Cardiac muscle cell (in vitro differentiated cells and primary cell): ENCODE measurements around the gene KRTCAP2. TPM values are rescaled to one million over a fixed set of nuclear protein-coding genes. Genes with fewer than 3 reads are reported as not detected.
A peak's percentile ranks its signal among the peaks of the same experiment; 100 is the strongest.

Source experiments
- DNase-seq, 2 donors: peaks; one replicate each; pipeline versions ENCODE4 v3.0.0 to v3.0.0-alpha.2; 2010 to 2017; ENCODE audit warnings: low read depth in 1 of 2, low spot score in 1 of 2
- H3K27ac ChIP-seq: fragments of 200-600 bp; sonication (generic); 2 replicates; pipeline ENCODE4 v1.5.1; 2016
- H3K27me3 ChIP-seq: fragments of 200-600 bp; sonication (generic); 2 replicates; pipeline ENCODE4 v1.6.0; 2016; ENCODE audit warnings: control low read depth
- H3K36me3 ChIP-seq: fragments of 200-600 bp; sonication (generic); 2 replicates; pipeline ENCODE4 v1.5.1; 2016; ENCODE audit warnings: control low read depth
- H3K4me1 ChIP-seq: fragments of 200-600 bp; sonication (generic); 2 replicates; pipeline ENCODE4 v1.8.1; 2017; ENCODE audit warnings: low read depth, mild to moderate bottlenecking, mixed run types
- H3K4me3 ChIP-seq: fragments of 200-600 bp; sonication (generic); 2 replicates; pipeline ENCODE4 v1.5.1; 2016; ENCODE audit warnings: mild to moderate bottlenecking
- H3K9me3 ChIP-seq: fragments of 200-600 bp; sonication (generic); 2 replicates; pipeline ENCODE4 v1.5.1; 2017; ENCODE audit warnings: low read depth, mild to moderate bottlenecking, control low read depth
- CTCF ChIP-seq: IDR thresholded peaks from 2 replicates; pipeline ENCODE4 v1.5.1; 2012; ENCODE audit warnings: low read depth, mild to moderate bottlenecking, low read length
- polyA plus RNA-seq: library from polyadenylated mRNA; unstranded; fragments of >200 nt; fragmentation: Nextera tagmentation; extraction: Ambion mirVana; gene quantifications from 2 replicates; pipeline ENCODE4 v1.2.1, GENCODE V29; 2016
- total RNA-seq: library from RNA; depleted of rRNA; stranded (reverse); fragments of >200 nt; gene quantifications from 2 replicates; pipeline ENCODE4 v1.2.3, GENCODE V29; 2016

The KRTCAP2 gene
- total and polyA plus RNA-seq, 2 experiments from 2014 or later, result 122 to 428 TPM

DNA sequence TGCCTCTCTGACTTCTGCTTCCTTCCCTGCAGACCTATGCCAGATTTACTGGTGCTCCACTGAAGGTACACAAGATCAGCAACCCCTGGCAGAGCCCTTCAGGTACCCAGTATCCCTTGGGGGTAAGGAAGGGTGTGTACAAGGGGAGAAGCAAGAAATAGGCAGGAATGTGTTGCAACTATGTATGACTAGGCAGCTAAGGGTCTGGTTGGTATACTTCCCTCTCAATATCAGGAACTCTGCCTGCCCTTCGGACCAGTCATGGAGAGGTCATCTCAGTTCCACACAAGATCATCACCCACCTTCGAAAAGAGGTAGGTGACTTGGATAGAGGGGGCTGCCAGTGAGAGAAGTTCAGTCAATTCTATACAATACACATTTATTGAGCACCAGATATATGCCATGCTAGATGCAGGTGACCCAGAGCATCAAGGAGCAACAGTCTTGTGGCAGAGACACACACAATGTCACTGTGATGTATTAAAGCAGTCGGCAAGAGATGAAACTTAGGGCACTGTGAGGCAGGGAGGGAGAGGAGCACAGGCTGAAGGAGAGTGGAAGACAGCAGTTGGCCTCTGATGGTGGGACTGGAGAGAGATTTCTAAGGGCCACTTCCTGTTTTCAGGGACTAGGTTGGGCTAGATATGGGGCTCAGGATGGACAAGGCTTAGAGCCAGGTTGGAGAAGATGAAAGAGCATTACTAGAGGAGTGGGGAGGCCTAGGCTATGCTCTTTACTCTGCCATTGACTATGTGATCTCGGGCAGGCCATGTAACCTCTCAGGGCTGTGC lies 37.4 kb upstream of the KRTCAP2 start:
- H3K36me3 ChIP-seq, result no peaks in the 10 kb centered on the region
- peaks cover 20% of the 10 kb centered on the region for H3K4me1 ChIP-seq
- H3K27me3 ChIP-seq, result no peaks in the 10 kb centered on the region
- H3K27ac ChIP-seq, result no peak overlapping the region
- no peak overlapping the region for H3K4me3 ChIP-seq
- no peaks in the 10 kb centered on the region for H3K9me3 ChIP-seq
- no peak for DNase-seq
- no peak for TF ChIP-seq CTCF

DNA sequence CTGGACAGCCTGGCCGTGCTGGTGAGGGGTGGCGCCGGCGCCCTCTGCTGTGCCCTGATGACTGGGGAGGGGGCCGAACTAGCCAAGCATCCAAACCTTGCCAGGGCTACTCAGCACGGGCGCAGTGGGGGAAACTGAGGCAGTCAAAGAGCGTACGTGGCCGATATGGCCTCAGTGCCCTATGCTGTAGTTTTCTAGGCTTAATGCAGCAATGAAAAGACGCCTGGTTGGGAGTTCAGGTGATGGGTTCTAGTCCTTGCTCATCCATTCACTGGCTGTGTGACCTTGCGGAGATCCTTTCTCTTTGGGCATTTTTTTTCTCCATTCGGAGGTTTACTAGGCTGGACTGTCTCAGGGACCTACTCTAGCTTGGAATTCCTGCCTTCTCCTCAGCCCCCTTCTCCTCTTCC lies 36.2 kb upstream of the KRTCAP2 start:
- peaks cover 20% of the 10 kb centered on the region for H3K4me1 ChIP-seq
- no peaks in the 10 kb centered on the region for H3K27me3 ChIP-seq
- H3K9me3 ChIP-seq, result no peaks in the 10 kb centered on the region
- no peak for TF ChIP-seq CTCF
- peak overlapping the region; percentile 97 for H3K27ac ChIP-seq
- peak overlapping the region; percentile 79 for H3K4me3 ChIP-seq
- DNase-seq, result no peak
- H3K36me3 ChIP-seq, result no peaks in the 10 kb centered on the region

DNA sequence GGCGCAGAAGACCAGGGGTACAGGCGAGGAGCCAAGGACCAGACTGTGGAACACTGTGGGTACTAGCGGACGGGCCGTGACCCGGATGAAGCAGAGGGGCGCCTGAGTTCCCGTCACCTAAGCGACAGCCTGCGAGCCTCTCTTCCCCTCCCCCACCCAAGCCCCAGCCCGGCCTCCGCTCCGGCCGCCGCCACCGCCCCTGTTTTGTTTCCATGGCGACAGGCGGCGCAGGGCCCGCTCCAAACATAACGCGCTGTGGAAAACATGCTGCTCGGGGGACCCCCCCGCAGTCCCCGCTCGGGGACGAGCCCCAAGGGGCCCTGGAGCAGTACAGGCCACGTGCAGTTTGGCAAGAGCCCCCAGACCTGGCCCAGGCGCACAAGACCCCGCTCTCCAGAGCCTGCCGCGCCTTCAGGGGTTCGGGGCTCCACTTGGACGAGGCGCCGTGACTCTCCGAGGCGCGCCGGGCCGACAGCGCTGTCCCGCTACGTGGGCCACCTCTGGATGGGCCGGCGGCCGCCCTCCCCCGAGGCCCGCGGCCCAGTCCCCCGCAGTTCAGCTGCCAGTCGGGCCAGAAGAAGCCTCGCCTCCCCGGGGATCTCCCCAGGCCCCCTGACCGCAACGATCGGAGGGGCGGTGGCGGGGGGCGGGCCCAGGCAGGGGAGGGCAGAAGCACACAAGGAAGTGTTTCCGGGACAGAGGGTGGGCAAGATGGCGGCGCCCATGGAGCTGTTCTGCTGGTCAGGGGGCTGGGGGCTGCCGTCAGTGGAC lies 35.6 kb upstream of the KRTCAP2 start, which contains the start of gene MTX1:
Gene MTX1, plus strand, starts transcription at position 155 of the 771 bp plus-strand sequence. Its CDS starts 110 bp downstream, at position 265.
- no peaks in the 10 kb centered on the region for H3K27me3 ChIP-seq
- H3K4me3 ChIP-seq, result peak within 1 kb of the TSS; percentile 79
- DNase-seq, result peak; percentile 92 to 93
- H3K4me1 ChIP-seq, result peaks cover 20% of the 10 kb centered on the region
- H3K27ac ChIP-seq, result peak within 1 kb of the TSS; percentile 97
- TF ChIP-seq CTCF, result no peak
- no peaks in the 10 kb centered on the region for H3K9me3 ChIP-seq
- no peaks in the 10 kb centered on the region for H3K36me3 ChIP-seq

DNA sequence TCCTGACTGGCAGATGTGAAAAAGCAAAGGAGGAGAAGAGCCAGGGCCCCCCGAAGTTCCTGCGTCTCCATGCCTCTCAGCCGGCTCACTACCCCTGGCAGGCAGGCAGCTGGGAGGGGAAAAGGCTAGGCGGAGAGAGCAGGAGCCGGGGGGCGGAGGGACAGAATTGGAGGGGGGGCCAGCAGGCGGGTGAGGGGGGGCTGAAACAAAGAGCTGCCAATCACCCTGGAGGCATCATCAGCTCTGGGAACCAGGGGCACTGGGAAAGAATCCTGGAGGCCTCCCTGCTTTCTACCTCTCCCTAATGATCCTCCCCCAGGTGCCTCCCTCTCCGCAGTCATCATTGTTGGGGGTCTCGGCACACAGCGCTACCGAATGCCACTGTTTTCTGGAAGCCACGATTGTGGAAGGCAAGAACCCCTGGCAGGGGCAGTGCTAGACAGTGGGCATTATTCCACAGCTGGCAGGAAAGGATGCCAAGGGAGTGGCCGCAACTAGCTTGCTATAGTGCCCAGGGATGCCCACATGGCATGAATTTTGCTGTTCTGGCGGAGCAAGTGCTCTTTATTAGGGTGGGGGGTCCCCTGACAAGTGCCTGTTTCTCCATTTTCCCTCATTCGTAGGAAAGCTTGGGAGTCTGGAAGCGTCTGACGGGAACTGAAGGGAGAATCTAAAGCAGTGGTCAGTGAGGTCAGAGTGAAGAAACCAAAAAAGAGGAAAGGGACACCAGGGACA lies 34.9 kb upstream of the KRTCAP2 start, which contains the start of gene THBS3:
Gene THBS3, minus strand, starts transcription at position 92 of the 735 bp plus-strand sequence. Its CDS starts 21 bp downstream, at position 71.
- Histone ChIP-seq H3K9me3 (no peaks in the 10 kb centered on the region), H3K27ac (peak within 1 kb of the TSS; percentile 97), H3K27me3 (no peaks in the 10 kb centered on the region), H3K36me3 (no peaks in the 10 kb centered on the region), H3K4me3 (peak within 1 kb of the TSS; percentile 79), H3K4me1 (peaks cover 20% of the 10 kb centered on the region)
- DNase-seq, result peak in 1 of 2 donors; percentile 50
- TF ChIP-seq CTCF, result no peak
